Mesendoderm (in vitro differentiated cells): ENCODE results near the gene ITGB2.
"Not testable (repeated sequence)": the region's sequence is repeated elsewhere in the genome, so short reads cannot be mapped to it uniquely, and the experiment has no call there.

Experiments used
- DNase-seq: peaks from one replicate; pipeline ENCODE4 v3.0.0; 2013
- H2AK5ac ChIP-seq: 2 replicates; pipeline ENCODE4 v1.6.1; 2013; ENCODE audit warnings: low read length, inconsistent platforms
- H2BK120ac ChIP-seq: 2 replicates; pipeline ENCODE4 v1.6.1; 2013; ENCODE audit warnings: low read depth, mild to moderate bottlenecking, low read length, moderate library complexity, mixed read lengths
- H2BK15ac ChIP-seq: replicated peaks from 2 replicates; pipeline ENCODE4 v1.6.1; 2013; ENCODE audit warnings: low read depth, mild to moderate bottlenecking, moderate library complexity
- H2BK5ac ChIP-seq: 2 replicates; pipeline ENCODE4 v1.6.1; 2013; ENCODE audit warnings: low read length, inconsistent platforms
- H3K18ac ChIP-seq: 2 replicates; pipeline ENCODE4 v1.6.1; 2013; ENCODE audit warnings: mild to moderate bottlenecking, low read length, mixed read lengths
- H3K23ac ChIP-seq: one replicate; pipeline ENCODE4 v1.6.1; 2013; ENCODE audit warnings: low read length
- H3K27ac ChIP-seq: 2 replicates; pipeline ENCODE4 v1.5.1; 2013; ENCODE audit warnings: low read depth, mild to moderate bottlenecking, inconsistent platforms, low read length, moderate library complexity
- H3K27me3 ChIP-seq: 2 replicates; pipeline ENCODE4 v1.6.1; 2013; ENCODE audit warnings: low read length, control low read depth, mild to moderate bottlenecking, inconsistent platforms; ENCODE audit not compliant: insufficient read depth, poor library complexity
- H3K36me3 ChIP-seq: 2 replicates; pipeline ENCODE4 v1.6.1; 2013; ENCODE audit warnings: low read length, inconsistent platforms; ENCODE audit not compliant: control insufficient read depth, insufficient read depth
- H3K4ac ChIP-seq: one replicate; pipeline ENCODE4 v1.6.1; 2013; ENCODE audit warnings: low read depth, mild to moderate bottlenecking, low read length, moderate library complexity
- H3K4me1 ChIP-seq: 2 replicates; pipeline ENCODE4 v1.6.1; 2013; ENCODE audit warnings: low read depth, low read length, inconsistent platforms; ENCODE audit not compliant: control insufficient read depth
- H3K4me2 ChIP-seq: 2 replicates; pipeline ENCODE4 v1.6.1; 2013; ENCODE audit warnings: low read length
- H3K4me3 ChIP-seq: 2 replicates; pipeline ENCODE4 v1.5.1; 2013; ENCODE audit warnings: mild to moderate bottlenecking, low read length
- H3K56ac ChIP-seq: one replicate; pipeline ENCODE4 v1.6.1; 2013; ENCODE audit warnings: low read length
- H3K79me1 ChIP-seq: 2 replicates; pipeline ENCODE4 v1.6.1; 2013; ENCODE audit warnings: low read length, inconsistent platforms
- H3K79me2 ChIP-seq: 2 replicates; pipeline ENCODE4 v1.6.1; 2013; ENCODE audit warnings: mild to moderate bottlenecking, low read length; ENCODE audit not compliant: control insufficient read depth, insufficient read depth
- H3K9ac ChIP-seq: 2 replicates; pipeline ENCODE4 v1.6.1; 2013; ENCODE audit warnings: low read length, inconsistent platforms
- H4K5ac ChIP-seq: one replicate; pipeline ENCODE4 v1.6.1; 2013; ENCODE audit warnings: low read length
- H4K8ac ChIP-seq: one replicate; pipeline ENCODE4 v1.6.1; 2013; ENCODE audit warnings: low read depth, mild to moderate bottlenecking, control low read depth, low read length, moderate library complexity
- WGBS: extraction: QIAGEN DNeasy Blood & Tissue Kit; methylation state at CpG from one replicate; pipeline ENCODE4 v1.1.7; 2013; ENCODE audit warnings: low lambda C conversion rate, missing lambda C conversion rate; ENCODE audit not compliant: insufficient coverage; ENCODE audit errors: extremely low coverage; 5-methylcytosine and 5-hydroxymethylcytosine counted together

Gene ITGB2

GRCh38 chr21:44917446-44918106, 3.1 kb downstream of the ITGB2 start:
- no CpG with 5 or more reads among the region's 15 CpGs for WGBS
- no peak overlapping the region for H3K9ac ChIP-seq
- DNase-seq, result no peak
- no peak overlapping the region for H3K27ac ChIP-seq
- no peak overlapping the region for H4K5ac ChIP-seq
- no peak overlapping the region for H2BK15ac ChIP-seq
- H3K27me3 ChIP-seq, result peaks cover 7% of the 10 kb centered on the region
- peaks cover 3% of the 10 kb centered on the region for H3K4me1 ChIP-seq
- no peak overlapping the region for H3K4me3 ChIP-seq
- no peaks in the 10 kb centered on the region for H3K79me1 ChIP-seq
- H3K56ac ChIP-seq, result no peak overlapping the region
- no peaks in the 10 kb centered on the region for H3K36me3 ChIP-seq
- no peak overlapping the region for H4K8ac ChIP-seq
- H3K4me2 ChIP-seq, result no peak overlapping the region
- H2BK5ac ChIP-seq, result no peak overlapping the region
- no peak overlapping the region for H3K4ac ChIP-seq
- H2BK120ac ChIP-seq, result no peak overlapping the region
- H3K23ac ChIP-seq, result peak overlapping the region; percentile 76
- H3K79me2 ChIP-seq, result no peaks in the 10 kb centered on the region
- H2AK5ac ChIP-seq, result no peak overlapping the region
- no peak overlapping the region for H3K18ac ChIP-seq

DNA sequence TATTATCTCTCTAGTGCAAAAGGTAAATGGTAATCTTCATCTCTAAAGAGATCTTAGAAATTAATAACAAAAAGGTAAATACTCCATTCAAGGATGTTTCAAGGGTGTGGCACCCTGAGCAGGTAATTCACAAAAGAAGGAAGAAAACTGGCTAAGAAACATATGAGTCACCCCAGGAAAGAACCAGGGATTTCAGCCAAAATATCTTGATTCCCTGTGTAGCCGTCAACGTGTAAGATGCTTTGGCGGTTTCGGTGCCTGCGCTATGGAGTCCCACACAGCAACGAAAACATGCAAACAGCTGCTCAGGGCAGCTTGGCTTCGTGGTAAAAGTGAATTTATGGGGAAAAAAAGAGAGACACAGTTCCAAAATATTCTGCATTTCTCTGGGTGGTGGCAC, 3.7 kb downstream of the ITGB2 start:
- H2BK120ac ChIP-seq, result no peak overlapping the region
- no peak overlapping the region for H3K56ac ChIP-seq
- H3K4me1 ChIP-seq, result peaks cover 3% of the 10 kb centered on the region
- no peaks in the 10 kb centered on the region for H3K79me1 ChIP-seq
- no peak overlapping the region for H3K4me3 ChIP-seq
- no peak overlapping the region for H2AK5ac ChIP-seq
- no peak overlapping the region for H3K27ac ChIP-seq
- H3K36me3 ChIP-seq, result no peaks in the 10 kb centered on the region
- no peak overlapping the region for H3K4me2 ChIP-seq
- no peak overlapping the region for H3K4ac ChIP-seq
- no CpG with 5 or more reads among the region's 7 CpGs for WGBS
- H2BK15ac ChIP-seq, result no peak overlapping the region
- H3K79me2 ChIP-seq, result no peaks in the 10 kb centered on the region
- H3K27me3 ChIP-seq, result peaks cover 7% of the 10 kb centered on the region
- no peak for DNase-seq
- no peak overlapping the region for H4K8ac ChIP-seq
- no peak overlapping the region for H3K18ac ChIP-seq
- no peak overlapping the region for H4K5ac ChIP-seq
- no peak overlapping the region for H3K9ac ChIP-seq
- no peak overlapping the region for H3K23ac ChIP-seq
- H2BK5ac ChIP-seq, result no peak overlapping the region

DNA sequence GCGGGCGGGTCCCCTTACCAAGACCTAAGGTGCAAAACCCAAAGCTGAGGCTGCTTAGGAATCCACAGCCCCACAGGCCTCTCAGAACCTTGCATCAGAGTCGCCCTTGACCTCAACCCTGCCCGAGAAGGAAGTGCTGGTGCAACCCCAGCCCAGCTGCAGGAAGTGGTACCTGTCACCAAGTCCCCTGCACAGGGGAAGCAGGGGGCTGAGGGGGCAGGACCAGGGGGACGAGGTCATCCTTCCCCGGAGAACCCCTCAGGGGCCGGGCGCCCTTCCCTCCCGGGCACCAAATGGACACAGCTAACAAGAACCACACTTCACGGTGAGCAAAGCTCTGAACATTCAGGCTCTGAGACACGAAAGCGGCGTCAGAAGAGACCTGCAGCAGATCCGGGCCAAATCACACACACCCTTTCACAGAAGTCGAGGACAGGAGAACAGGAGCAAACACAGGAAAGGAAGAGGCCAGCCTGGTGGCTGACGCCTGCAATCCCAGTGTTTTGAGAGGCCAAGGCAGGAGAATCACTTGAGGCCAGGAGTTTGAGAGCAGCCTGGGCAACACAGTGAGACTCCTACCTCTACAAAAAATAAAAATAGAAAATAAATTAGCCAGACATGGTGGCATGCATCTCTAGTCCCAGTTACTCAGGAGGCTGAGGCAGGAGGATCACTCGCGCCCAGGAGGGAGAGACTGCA, 6.4 kb downstream of the ITGB2 start:
- Histone ChIP-seq H3K18ac (no peak overlapping the region), H2BK5ac (no peak overlapping the region), H3K4ac (no peak overlapping the region), H3K9ac (no peak overlapping the region), H3K23ac (no peak overlapping the region), H2AK5ac (no peak overlapping the region), H2BK120ac (no peak overlapping the region), H3K27me3 (peaks cover 10% of the 10 kb centered on the region), H4K8ac (no peak overlapping the region), H3K4me1 (no peaks in the 10 kb centered on the region), H3K4me3 (no peak overlapping the region), H3K27ac (no peak overlapping the region), H3K36me3 (no peaks in the 10 kb centered on the region), H3K79me2 (no peaks in the 10 kb centered on the region), H3K4me2 (no peak overlapping the region), H2BK15ac (no peak overlapping the region), H3K56ac (no peak overlapping the region), H3K79me1 (no peaks in the 10 kb centered on the region), H4K5ac (no peak overlapping the region)
- no peak for DNase-seq
- WGBS, result no CpG with 5 or more reads among the region's 18 CpGs

DNA sequence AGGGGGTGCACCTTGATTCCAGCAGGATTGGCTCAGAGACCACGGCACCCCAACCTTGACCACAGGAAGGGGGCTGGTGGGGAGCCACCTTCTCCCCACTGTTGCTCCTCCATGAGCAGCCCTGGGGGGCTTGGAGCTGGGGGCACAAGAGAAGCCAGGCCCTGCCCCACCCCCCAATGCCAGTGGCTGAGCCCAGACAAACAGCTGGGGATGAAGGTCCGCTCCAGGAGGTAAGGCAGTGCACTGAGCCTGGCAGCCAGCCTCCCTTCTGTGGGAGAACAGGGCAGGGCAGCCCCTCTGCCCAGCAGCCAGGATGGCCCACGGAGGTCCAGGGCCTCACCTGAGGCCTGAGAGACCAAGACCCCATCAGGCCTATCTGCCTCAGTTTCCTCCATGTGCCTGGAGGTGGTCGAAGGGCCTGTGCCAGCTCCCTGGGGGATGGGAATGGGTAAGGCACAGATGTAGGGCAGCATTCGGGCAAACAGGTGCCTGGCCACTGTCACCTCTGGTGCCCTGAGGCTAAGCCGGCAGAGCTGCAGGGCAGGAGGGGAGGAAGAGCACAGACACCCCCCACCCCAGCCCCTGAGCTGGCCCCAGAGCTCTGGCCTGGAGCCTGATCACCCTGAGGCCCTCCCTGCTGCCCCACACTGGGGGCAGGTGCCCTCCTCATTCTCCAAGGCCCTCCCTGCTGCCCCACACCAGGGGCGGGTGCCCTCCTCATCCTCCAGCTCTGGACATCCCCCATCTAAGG, 7.1 kb downstream of the ITGB2 start:
- WGBS, result no CpG with 5 or more reads among the region's 7 CpGs
- Histone ChIP-seq H3K4me3 (no peak overlapping the region), H3K4ac (no peak overlapping the region), H3K56ac (no peak overlapping the region), H3K9ac (no peak overlapping the region), H3K27me3 (peaks cover 10% of the 10 kb centered on the region), H3K4me2 (no peak overlapping the region), H3K27ac (no peak overlapping the region), H3K23ac (no peak overlapping the region), H2BK5ac (no peak overlapping the region), H3K79me2 (no peaks in the 10 kb centered on the region), H2BK120ac (no peak overlapping the region), H2AK5ac (no peak overlapping the region), H4K5ac (no peak overlapping the region), H2BK15ac (no peak overlapping the region), H3K4me1 (no peaks in the 10 kb centered on the region), H3K36me3 (no peaks in the 10 kb centered on the region), H4K8ac (no peak overlapping the region), H3K79me1 (no peaks in the 10 kb centered on the region), H3K18ac (no peak overlapping the region)
- DNase-seq, result no peak

GRCh38 chr21:44912506-44913412, 7.9 kb downstream of the ITGB2 start:
- H3K36me3 ChIP-seq, H3K4me2 ChIP-seq, H2AK5ac ChIP-seq, H4K8ac ChIP-seq, H3K79me2 ChIP-seq, H2BK5ac ChIP-seq, H3K27ac ChIP-seq, H2BK15ac ChIP-seq, H3K4me1 ChIP-seq, H3K27me3 ChIP-seq, H3K79me1 ChIP-seq, H3K4ac ChIP-seq, DNase-seq, H3K56ac ChIP-seq, H2BK120ac ChIP-seq, H3K9ac ChIP-seq, H3K23ac ChIP-seq, H3K4me3 ChIP-seq, H4K5ac ChIP-seq, H3K18ac ChIP-seq: not testable (repeated sequence)
- WGBS, result no CpG with 5 or more reads among the region's 25 CpGs
